ENCODE results near the gene TEN1.
A peak's percentile ranks its signal among the peaks of the same experiment; 100 is the strongest.

Gene TEN1

DNA sequence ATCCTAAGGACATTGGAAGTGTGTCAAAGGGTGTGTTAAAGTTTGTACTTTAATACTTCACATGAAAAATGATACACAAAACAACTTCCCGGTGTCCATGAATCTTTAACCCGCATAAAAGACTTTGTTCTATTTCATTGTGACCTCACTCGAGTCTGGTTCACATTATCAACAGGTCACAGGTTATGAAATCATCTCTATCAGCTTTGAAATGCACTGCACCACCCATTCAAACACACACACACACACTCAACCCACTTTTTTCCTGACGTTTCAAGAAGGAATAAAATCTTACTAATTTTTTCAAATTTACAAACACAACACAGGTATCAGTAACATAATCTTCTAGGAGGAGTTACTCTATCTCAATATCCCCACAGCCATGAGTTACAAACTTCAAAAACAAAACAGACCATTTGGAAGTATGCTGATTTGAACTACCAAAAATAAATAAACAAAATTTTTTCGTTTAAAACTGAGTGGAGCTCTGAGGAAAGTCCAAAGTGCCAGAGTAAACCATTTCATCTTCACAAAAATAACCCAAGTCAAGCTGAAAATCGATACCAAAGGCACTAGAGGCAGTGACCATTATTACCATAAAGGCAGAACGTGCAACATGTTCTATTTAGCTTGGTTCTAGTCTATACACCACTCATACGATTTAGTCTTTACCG lies 2.7 kb upstream of the TEN1 start:
- H3K4me3 ChIP-seq (ENCODE audit: low read depth, low read length), result peak overlapping the region; percentile 23
- TF ChIP-seq, protein P1, sequence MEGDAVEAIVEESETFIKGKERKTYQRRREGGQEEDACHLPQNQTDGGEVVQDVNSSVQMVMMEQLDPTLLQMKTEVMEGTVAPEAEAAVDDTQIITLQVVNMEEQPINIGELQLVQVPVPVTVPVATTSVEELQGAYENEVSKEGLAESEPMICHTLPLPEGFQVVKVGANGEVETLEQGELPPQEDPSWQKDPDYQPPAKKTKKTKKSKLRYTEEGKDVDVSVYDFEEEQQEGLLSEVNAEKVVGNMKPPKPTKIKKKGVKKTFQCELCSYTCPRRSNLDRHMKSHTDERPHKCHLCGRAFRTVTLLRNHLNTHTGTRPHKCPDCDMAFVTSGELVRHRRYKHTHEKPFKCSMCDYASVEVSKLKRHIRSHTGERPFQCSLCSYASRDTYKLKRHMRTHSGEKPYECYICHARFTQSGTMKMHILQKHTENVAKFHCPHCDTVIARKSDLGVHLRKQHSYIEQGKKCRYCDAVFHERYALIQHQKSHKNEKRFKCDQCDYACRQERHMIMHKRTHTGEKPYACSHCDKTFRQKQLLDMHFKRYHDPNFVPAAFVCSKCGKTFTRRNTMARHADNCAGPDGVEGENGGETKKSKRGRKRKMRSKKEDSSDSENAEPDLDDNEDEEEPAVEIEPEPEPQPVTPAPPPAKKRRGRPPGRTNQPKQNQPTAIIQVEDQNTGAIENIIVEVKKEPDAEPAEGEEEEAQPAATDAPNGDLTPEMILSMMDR (conservative IDR thresholded peaks at IDR 0.05; ENCODE audit: low read depth, low read length), result no peak
- DNase-seq (ENCODE audit: low read depth), result no peak

DNA sequence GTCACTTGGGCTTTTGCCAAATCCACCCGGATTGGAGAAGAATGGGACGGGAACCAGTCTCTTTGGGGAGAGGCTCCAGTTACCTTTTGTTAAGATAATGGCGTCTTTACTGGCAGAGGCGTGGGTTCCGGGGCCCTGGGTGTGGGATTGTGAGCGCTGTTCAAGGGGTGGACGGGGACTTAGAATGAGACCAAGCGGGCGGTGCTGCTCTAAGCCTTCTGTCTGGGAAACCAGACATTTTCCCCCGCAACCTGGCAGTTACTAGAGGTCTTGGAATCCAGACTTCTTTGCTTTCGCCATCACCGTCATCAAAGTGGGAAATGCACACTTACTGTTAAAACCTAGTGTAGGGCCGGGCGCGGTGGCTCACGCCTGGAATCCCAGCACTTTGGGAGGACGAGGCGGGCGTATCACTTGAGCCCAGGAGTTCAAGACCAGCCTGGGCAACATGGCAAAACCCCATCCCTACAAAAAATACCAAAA lies 706 bp downstream of the TEN1 start:
- peak; percentile 80 for DNase-seq (ENCODE audit: low read depth)
- peak overlapping the region; percentile 94 for H3K4me3 ChIP-seq (ENCODE audit: low read depth, low read length)
- TF ChIP-seq, protein P1 (conservative IDR thresholded peaks at IDR 0.05; ENCODE audit: low read depth, low read length), result no peak

DNA sequence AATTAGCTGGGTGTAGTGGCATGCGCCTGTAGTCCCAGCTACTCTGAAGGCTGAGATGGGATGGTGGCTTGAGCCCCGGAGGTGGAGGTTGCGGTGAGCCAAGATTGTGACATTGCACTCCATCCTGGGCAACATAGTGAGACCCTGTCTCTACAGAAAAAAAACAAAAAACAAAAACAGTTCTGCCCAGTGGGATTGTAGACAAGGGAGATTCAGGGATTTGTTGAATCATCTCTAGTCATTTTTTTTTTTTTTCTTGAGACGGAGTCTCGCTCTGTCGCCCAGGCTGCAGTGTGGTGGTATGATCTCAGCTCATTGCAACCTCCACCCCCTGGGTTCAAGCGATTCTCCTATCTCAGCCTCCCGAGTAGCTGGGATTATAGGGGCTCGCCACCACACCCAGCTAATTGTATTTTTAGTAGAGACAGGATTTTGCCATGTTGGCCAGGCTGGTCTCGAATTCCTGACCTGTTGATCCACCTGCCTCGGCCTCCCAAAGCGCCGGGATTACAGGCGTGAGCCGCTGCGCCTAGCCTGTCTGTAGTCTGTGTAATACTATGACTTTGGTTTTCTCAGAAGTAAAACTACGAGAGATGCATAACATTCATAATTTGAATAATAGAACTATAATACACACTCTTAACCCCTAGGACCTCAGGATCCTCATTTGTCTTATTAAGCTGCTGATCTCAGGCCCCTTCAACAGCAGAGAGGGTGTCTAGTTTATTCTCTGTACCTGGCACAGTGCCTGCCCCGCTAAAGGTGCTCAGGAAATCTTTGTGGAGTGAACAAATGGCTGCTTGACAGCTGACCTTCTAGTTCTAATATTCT lies 1.4 kb downstream of the TEN1 start:
- TF ChIP-seq, protein P1 (conservative IDR thresholded peaks at IDR 0.05; ENCODE audit: low read depth, low read length), result no peak
- peak overlapping the region; percentile 94 for H3K4me3 ChIP-seq (ENCODE audit: low read depth, low read length)
- DNase-seq (ENCODE audit: low read depth), result no peak

DNA sequence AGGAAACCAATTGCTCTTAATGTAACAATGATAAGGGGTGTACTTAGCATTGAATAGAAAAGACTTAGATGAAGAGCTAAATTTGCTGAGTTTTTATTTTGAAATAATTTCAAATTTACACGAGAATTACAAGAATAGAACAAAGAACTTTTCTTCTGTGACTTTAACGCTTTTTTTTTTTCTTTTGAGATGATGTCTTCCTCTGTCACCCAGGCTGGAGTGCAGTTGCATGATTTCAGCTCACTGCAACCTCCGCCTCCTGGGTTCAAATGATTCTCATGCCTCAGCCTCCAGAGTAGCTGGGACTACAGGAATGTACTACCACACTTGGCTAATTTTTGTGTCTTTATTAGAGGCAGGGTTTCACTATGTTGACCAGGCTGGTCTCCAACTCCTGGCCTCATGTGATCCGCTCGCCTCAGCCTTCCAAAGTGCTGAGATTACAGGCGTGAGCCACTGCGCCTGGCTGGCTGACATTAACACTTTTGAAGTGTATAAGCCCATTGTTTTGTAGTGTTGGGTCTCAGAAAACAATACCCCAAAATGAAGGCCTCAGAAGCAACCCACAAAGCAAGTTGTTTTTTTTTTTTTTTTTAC lies 2.1 kb downstream of the TEN1 start:
- H3K4me3 ChIP-seq (ENCODE audit: low read depth, low read length), result no peak overlapping the region
- no peak for DNase-seq (ENCODE audit: low read depth)
- TF ChIP-seq, protein P1 (conservative IDR thresholded peaks at IDR 0.05; ENCODE audit: low read depth, low read length), result no peak

DNA sequence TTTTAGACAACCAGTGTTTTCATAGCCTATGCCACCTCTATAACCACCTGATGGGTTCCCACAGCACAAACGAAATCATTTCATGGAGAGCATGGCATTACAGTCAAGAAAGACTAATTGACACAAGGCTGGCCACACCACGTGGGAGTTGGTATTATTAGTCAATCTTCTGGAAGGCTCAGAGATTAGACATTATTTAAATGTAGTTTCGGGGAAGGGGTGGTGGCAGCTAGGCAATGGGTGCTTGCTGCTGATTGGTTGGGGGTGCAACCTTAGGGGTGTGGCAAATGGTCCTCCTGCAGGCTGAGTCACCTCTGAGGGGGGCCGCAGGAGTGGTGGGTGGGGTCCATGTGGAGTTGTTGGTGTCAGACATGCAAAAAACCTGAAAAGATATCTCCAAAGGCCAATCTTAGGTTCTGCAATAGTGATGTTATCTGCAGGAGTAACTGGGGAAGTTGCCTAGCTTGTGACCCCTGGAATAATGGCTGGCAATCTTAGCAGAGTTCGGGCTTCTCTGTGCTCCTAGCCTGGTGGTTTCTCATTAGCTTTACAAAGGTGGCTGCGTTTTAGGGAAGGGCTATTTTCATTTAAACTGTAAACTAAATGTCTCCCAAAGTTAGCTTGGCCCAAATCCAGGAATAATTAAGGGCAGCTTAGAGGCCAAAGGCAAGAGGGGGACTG lies 4.6 kb downstream of the TEN1 start:
- DNase-seq (ENCODE audit: low read depth), result no peak
- no peak overlapping the region for H3K4me3 ChIP-seq (ENCODE audit: low read depth, low read length)
- TF ChIP-seq, protein P1 (conservative IDR thresholded peaks at IDR 0.05; ENCODE audit: low read depth, low read length), result no peak

DNA sequence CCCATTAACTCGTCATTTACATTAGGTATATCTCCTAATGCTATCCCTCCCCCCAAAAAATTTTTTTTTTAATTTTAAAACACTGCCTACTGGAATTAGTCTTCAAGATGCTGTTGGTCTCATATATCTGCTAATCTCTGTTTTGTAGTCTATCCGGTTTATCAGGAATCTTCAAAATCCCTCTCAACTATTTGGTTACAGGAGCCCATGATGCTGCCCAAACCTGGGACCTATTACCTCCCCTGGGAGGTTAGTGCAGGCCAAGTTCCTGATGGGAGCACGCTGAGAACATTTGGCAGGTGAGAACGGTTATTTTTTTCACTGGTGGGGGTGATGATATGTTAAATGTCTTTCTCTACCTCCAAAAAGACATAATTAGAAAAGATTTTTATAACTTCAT lies 6.9 kb downstream of the TEN1 start:
- no peak for DNase-seq (ENCODE audit: low read depth)
- TF ChIP-seq, protein P1 (conservative IDR thresholded peaks at IDR 0.05; ENCODE audit: low read depth, low read length), result no peak
- H3K4me3 ChIP-seq (ENCODE audit: low read depth, low read length), result no peak overlapping the region
